ENCODE data around the gene DHRS2.

DHRS2 gene

DNA sequence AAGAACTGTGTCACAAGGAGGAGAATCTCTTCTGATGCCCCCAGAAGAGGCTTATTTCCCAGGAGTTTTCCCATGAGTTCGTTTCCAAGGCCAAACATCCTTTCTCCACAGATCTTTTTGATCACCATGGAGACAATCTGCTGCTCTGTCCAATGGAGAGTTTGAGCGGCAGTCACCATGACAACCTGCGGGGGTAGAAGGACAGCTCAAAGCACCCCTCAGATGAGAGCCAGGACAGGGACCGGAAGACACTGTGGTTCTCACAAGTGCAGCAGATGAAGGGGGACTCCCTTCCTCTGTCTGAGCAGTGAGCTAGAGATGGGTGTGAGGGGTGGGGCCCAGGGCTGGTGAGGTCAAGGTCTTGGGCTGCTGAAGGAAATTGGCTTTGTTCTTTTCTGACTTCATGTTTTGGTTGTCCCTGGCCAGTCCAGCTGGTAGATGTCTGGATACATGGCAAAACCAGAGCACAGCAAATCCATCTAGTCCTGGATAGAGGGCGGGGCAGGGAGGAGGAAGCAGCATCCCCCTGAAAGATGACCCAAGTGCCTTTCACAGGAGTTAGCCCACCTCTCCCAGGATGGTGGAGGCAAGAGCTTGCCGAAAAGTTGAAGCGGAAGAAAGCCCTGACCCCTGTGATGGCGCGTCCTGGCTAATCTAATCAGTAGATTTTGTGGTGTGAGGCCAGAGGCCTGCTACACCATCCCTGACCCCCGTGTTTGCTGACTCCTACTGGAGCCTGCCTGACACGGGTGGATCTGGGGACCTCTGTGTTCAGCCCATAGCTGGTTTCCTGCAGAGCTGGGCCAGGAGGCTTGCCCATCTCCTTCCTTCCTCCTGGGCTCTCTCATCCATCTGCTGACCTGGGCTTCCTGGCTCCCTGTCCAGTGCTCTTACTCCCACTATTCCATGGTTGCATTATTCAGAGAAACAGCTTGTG is 24.4 kb downstream of the DHRS2 start:
- in situ Hi-C loops (cut with HindIII; ENCODE audit: low sequenced_read_pairs) = no loop called here
- no peak overlapping the region for H3K4me3 ChIP-seq (ENCODE audit: low read depth, low read length)
- TF ChIP-seq, protein P1, sequence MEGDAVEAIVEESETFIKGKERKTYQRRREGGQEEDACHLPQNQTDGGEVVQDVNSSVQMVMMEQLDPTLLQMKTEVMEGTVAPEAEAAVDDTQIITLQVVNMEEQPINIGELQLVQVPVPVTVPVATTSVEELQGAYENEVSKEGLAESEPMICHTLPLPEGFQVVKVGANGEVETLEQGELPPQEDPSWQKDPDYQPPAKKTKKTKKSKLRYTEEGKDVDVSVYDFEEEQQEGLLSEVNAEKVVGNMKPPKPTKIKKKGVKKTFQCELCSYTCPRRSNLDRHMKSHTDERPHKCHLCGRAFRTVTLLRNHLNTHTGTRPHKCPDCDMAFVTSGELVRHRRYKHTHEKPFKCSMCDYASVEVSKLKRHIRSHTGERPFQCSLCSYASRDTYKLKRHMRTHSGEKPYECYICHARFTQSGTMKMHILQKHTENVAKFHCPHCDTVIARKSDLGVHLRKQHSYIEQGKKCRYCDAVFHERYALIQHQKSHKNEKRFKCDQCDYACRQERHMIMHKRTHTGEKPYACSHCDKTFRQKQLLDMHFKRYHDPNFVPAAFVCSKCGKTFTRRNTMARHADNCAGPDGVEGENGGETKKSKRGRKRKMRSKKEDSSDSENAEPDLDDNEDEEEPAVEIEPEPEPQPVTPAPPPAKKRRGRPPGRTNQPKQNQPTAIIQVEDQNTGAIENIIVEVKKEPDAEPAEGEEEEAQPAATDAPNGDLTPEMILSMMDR (IDR thresholded peaks at IDR 0.05; ENCODE audit: low read depth, low read length) = no peak
- DNase-seq (ENCODE audit: low read depth, low spot score) = no peak

DNA sequence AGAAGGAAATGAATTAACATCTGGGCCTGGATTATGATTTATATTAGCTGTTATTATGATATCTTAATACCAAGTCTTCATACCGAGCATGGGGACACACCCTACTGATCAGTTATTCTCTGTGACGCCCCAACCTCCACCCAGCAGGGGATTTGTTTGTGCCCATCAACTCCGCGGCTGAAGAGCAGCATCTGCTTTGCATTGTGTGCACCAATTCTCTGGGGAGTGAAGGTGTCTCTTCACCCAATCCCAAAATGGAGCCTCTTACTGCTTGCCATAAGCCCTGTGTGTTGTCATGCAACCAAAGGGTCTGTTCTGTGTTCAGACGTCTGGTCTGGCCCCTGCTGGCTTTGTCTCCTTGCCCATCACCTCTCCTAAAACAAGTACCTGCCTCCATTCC is 25.4 kb downstream of the DHRS2 start:
- no peak for DNase-seq (ENCODE audit: low read depth, low spot score)
- in situ Hi-C loops (cut with HindIII; ENCODE audit: low sequenced_read_pairs) = no loop called here
- TF ChIP-seq, protein P1 (IDR thresholded peaks at IDR 0.05; ENCODE audit: low read depth, low read length) = no peak
- no peak overlapping the region for H3K4me3 ChIP-seq (ENCODE audit: low read depth, low read length)

DNA sequence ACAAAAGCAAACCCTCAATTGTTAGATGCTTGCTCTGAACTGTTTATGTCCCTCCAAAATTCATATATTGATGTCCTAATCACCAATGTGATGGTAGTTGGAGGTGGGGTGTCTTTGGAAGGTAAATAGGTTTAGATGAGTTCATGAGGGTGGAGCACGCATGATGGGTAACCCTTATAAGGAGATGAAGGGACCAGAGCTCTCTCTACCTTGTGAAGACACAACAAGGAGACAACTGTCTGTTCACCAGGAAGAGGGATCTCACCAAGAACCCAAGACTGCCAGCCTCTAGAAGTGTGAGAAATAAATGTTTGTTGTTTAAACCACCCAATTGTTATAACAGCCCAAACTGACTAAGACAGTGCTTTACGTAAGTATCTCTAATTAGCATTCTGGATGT is 27.0 kb downstream of the DHRS2 start:
- TF ChIP-seq, protein P1 (IDR thresholded peaks at IDR 0.05; ENCODE audit: low read depth, low read length) = no peak
- no peak for DNase-seq (ENCODE audit: low read depth, low spot score)
- H3K4me3 ChIP-seq (ENCODE audit: low read depth, low read length) = no peak overlapping the region
- in situ Hi-C loops (cut with HindIII; ENCODE audit: low sequenced_read_pairs) = no loop called here

DNA sequence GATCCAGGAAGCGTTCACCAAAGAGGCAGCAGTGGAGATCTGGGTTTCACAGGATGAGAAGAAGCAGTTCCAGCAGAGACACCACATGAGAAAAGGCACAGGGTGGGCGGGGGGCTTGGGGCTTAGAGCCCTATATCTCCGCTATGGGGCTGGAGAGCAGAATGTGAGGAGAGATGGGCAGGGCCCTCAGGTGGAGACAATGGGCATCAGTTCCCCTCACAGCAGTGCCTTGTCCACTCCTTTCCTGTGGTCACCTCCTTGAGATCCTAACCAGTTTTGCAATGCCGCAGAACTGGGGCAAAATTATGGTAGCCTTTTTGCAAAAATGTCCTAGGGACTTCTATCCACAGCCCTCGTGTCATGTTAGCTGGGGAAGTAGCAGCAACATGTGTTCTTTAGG is 27.5 kb downstream of the DHRS2 start:
- no peak for DNase-seq (ENCODE audit: low read depth, low spot score)
- in situ Hi-C loops (cut with HindIII; ENCODE audit: low sequenced_read_pairs) = no loop called here
- H3K4me3 ChIP-seq (ENCODE audit: low read depth, low read length) = no peak overlapping the region
- TF ChIP-seq, protein P1 (IDR thresholded peaks at IDR 0.05; ENCODE audit: low read depth, low read length) = no peak

DNA sequence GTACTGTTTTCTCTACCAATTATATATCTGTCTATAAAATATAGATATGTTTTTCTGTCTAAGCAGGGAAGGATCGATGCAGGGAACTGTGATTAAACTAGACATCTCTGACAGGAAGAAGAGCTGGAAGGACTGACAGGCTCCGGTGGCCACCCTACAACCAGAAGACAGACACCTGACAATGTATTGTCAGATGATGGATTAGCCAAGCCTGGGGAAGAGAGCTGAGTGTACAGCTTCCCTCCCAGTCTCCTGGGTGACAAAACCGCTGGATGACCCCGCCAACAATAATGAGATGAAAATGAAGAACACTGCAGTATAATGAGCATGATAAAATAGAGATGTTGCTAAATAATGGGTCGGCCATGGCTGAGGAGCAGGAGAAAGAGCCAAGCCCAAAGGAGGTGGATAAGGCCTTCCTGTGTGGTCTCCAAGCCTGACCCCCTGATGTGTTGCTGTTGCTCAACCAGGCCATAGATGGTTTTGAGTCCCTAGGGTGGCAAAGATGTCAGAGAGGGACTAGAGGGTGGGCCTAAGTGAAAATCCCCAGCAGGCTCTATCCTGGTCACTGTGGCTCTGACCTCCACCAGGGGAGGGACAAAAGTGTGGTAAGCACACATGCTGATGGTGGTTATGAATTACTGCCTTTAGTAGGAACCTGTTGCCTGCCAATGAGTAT is 28.2 kb downstream of the DHRS2 start:
- TF ChIP-seq, protein P1 (IDR thresholded peaks at IDR 0.05; ENCODE audit: low read depth, low read length) = no peak
- H3K4me3 ChIP-seq (ENCODE audit: low read depth, low read length) = no peak overlapping the region
- in situ Hi-C loops (cut with HindIII; ENCODE audit: low sequenced_read_pairs) = no loop called here
- no peak for DNase-seq (ENCODE audit: low read depth, low spot score)

DNA sequence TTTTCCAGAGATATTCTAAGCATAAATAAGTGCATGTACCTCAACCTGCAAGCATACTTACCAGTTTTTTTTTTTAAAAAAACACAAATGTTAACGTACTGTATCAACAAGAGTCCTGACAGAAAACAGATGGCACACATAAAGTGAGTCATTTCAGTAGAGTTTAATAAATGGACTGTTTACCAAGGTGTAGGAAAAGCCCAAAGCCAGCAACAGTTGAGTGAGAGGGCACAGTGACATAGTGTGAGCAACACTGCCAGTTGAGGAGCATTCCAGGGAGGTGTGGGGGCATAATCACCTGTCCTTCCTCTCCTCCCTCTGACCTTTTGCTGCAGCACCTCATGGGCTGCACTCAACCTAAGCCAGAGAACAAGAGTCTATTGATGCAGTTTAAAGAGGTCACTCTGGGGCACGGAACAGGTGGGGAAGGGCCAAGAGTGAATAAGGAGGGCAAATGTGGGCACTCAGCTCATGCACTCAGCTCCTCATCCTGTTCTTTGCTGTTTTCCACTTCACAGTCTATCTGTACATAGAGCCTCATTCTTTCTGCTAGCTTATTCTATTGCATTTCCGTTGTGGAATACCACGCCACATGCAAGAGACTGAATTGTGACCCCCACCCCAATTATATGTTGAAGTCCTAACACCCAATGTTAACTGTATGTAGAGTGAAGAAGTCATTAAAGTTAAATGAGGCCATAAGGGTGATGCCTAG is 29.3 kb downstream of the DHRS2 start:
- in situ Hi-C loops (cut with HindIII; ENCODE audit: low sequenced_read_pairs) = no loop called here
- DNase-seq (ENCODE audit: low read depth, low spot score) = no peak

More for the DNA sequence above, 29.3 kb downstream of the DHRS2 start:
- TF ChIP-seq, protein P1 (IDR thresholded peaks at IDR 0.05; ENCODE audit: low read depth, low read length) = no peak
- no peak overlapping the region for H3K4me3 ChIP-seq (ENCODE audit: low read depth, low read length)
